Measurements from ENCODE around the gene WSCD2.

Gene WSCD2

DNA sequence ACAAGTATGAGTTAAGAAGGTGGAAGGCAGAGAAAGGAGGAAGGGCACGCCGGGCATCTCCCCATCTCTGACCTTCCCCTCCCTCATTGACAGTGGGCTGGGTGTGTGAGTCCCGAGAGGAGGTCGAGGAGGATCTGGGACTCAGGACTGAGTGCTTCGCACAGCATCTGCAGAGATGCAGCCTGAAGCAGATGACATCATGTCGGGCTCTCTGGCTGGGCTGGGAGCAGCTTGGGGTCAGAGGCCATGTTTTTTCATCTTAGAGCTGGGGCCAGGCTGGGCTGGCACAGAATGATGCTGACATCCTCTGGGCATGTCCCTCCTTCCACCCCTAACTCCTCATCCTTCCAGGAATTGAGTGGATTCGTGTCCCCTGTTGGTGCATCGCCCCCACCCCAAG, 166.6 kb downstream of the WSCD2 start:
- no peaks in the 10 kb centered on the region for H3K9me3 ChIP-seq (ENCODE audit: control insufficient read depth in 1 of 2, low read length in 2 of 2)
- peaks cover 0 to 4% of the 10 kb centered on the region in 2 donors for H3K4me1 ChIP-seq (ENCODE audit: control insufficient read depth in 1 of 2, insufficient read depth in 2 of 2, low read length in 2 of 2)
- H3K36me3 ChIP-seq (ENCODE audit: control insufficient read depth in 1 of 2, insufficient read depth in 2 of 2, low read length in 2 of 2): peaks cover 0 to 6% of the 10 kb centered on the region in 2 donors
- no peak overlapping the region for H3K4me3 ChIP-seq (ENCODE audit: low read depth in 1 of 2, low read length in 2 of 2)
- H3K27ac ChIP-seq (ENCODE audit: low read length): no peak overlapping the region
- H3K27me3 ChIP-seq (ENCODE audit: low read depth, low read length): no peaks in the 10 kb centered on the region

DNA sequence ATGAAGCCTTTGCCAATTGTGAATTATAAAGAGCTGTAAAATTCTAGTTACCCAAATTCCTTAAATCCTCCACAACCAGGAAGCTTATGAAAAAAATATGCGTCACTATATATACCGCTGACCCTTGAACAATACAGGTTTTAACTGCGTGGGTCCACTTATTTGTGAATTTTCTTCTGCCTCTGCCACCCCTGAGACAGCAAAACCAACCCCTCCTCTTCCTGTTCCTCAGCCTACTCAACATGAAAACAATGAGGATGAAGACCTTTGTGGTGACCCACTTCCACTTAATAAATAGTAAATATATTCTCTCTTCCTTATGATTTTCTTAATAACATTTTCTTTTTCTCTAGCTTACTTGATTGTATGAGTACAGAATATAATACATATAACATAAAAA, 167.9 kb downstream of the WSCD2 start:
- peaks cover 0 to 4% of the 10 kb centered on the region in 2 donors for H3K4me1 ChIP-seq (ENCODE audit: control insufficient read depth in 1 of 2, insufficient read depth in 2 of 2, low read length in 2 of 2)

DNA sequence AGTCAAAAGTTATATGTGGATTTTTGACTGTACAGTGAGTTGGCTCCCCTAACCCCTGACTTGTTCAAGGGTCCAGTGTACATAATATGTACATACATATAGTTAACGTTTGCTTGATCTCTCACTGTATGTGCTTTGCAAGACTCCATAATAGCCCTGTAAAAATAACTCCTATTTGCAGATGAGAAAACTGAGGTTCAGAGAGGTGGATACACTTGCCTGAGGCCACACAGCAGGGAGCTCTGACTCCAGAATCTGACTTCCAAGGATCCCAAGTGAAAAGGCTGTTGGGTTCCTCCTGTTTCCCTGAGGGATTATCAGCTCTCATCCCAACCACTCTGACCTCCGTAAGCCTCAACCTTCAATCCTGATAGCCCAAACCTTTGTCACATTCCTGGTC, 168.3 kb downstream of the WSCD2 start:
- H3K27ac ChIP-seq (ENCODE audit: low read length): no peak overlapping the region
- no peaks in the 10 kb centered on the region for H3K9me3 ChIP-seq (ENCODE audit: control insufficient read depth in 1 of 2, low read length in 2 of 2)
- H3K27me3 ChIP-seq (ENCODE audit: low read depth, low read length): no peaks in the 10 kb centered on the region
- H3K36me3 ChIP-seq (ENCODE audit: control insufficient read depth in 1 of 2, insufficient read depth in 2 of 2, low read length in 2 of 2): no peaks in the 10 kb centered on the region
- H3K4me3 ChIP-seq (ENCODE audit: low read depth in 1 of 2, low read length in 2 of 2): no peak overlapping the region
- H3K4me1 ChIP-seq (ENCODE audit: control insufficient read depth in 1 of 2, insufficient read depth in 2 of 2, low read length in 2 of 2): peaks cover 0 to 6% of the 10 kb centered on the region in 2 donors

More for the DNA sequence above, 167.9 kb downstream of the WSCD2 start:
- no peak overlapping the region for H3K4me3 ChIP-seq (ENCODE audit: low read depth in 1 of 2, low read length in 2 of 2)
- no peaks in the 10 kb centered on the region for H3K9me3 ChIP-seq (ENCODE audit: control insufficient read depth in 1 of 2, low read length in 2 of 2)
- peaks cover 0 to 3% of the 10 kb centered on the region in 2 donors for H3K36me3 ChIP-seq (ENCODE audit: control insufficient read depth in 1 of 2, insufficient read depth in 2 of 2, low read length in 2 of 2)
- no peaks in the 10 kb centered on the region for H3K27me3 ChIP-seq (ENCODE audit: low read depth, low read length)
- no peak overlapping the region for H3K27ac ChIP-seq (ENCODE audit: low read length)

DNA sequence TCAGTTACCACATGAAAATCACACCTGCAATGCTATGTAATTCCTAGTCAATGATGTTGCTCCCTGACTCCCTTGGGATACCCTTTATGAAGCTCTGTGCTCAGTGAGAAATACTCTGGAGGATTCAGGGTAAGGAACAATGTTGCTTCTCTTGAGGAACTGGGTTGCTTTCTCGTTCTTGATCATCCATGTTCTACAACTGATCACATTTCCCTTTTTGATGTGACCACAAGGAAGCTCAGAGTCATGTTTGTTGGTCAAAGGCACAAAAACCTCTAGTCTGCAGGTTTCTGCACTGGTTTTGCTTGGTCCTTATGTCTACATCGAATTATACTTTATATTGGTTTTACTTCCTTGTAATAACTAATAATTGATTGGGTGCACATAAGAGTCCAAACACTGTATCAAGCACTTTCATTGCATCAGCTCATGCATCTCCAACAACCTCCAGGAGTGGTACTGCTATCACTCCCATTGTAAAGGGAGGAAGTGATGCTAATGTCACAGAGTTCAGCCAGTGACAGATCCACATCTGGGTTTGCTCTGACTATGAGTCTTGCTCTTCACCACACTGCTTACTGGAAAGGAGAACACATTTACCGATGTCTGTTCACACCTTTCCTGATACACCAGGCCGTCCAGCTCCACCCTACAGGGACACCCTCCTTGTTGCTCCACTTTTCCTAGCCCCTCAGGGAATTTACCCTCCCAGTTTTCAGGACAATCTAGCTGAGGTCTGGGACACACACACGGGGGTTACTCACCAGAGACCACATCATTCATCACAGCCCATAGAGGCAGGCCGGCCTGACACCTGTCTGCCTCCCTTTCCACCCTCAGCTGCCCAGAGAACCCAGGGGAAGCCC, 169.0 kb downstream of the WSCD2 start:
- no peaks in the 10 kb centered on the region for H3K27me3 ChIP-seq (ENCODE audit: low read depth, low read length)
- H3K27ac ChIP-seq (ENCODE audit: low read length): no peak overlapping the region
- no peaks in the 10 kb centered on the region for H3K36me3 ChIP-seq (ENCODE audit: control insufficient read depth in 1 of 2, insufficient read depth in 2 of 2, low read length in 2 of 2)
- peaks cover 2 to 8% of the 10 kb centered on the region in 2 donors for H3K4me1 ChIP-seq (ENCODE audit: control insufficient read depth in 1 of 2, insufficient read depth in 2 of 2, low read length in 2 of 2)
- H3K9me3 ChIP-seq (ENCODE audit: control insufficient read depth in 1 of 2, low read length in 2 of 2): no peaks in the 10 kb centered on the region
- H3K4me3 ChIP-seq (ENCODE audit: low read depth in 1 of 2, low read length in 2 of 2): no peak overlapping the region

DNA sequence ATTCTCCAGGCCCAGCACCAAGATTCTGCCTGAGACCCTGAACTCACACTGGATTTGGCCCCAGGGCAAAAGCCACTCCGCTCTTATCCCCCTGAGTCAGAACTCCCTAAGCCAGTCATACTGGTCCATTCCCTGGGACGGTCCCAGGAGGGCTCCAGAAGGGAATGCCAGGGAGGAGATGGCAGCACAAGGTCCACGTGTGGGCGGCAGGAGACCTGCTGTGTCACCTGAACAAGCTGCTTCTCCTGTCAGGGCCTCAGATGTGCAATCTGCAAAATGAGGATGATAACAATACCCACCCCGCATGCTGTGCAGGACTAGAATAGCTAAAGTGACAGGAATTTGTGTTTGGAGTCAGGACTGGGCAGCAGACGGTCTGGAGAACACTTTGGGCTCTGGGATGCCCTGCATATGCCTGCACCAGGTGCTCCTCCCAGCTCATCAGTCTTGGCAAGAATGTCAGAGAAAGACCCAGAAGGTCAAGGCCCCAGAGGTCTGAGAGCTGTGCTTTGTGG, 169.7 kb downstream of the WSCD2 start:
- peaks cover 8 to 9% of the 10 kb centered on the region in 2 donors for H3K4me1 ChIP-seq (ENCODE audit: control insufficient read depth in 1 of 2, insufficient read depth in 2 of 2, low read length in 2 of 2)
- H3K27ac ChIP-seq (ENCODE audit: low read length): no peak overlapping the region
- no peaks in the 10 kb centered on the region for H3K36me3 ChIP-seq (ENCODE audit: control insufficient read depth in 1 of 2, insufficient read depth in 2 of 2, low read length in 2 of 2)
- H3K9me3 ChIP-seq (ENCODE audit: control insufficient read depth in 1 of 2, low read length in 2 of 2): no peaks in the 10 kb centered on the region
- no peaks in the 10 kb centered on the region for H3K27me3 ChIP-seq (ENCODE audit: low read depth, low read length)
- H3K4me3 ChIP-seq (ENCODE audit: low read depth in 1 of 2, low read length in 2 of 2): no peak overlapping the region

DNA sequence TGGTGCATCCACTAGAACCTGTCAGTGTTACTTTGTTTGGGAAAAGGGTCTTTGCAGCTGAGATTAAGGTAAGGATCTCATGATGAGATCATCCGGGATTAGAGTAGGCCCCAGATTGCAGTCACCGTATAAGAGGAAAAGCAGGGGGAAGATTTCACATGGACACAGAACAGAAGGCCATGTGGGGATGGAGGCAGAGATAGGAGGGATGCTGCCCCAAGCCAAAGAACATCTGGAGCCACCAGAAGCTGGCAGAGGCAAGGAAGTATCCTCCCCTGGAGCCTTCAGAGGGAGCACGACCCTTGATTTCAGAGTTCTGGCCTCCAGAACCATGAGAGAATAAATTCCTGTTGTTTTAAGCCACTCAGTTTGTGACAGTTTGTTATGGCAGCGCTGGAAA, 170.4 kb downstream of the WSCD2 start:
- Histone ChIP-seq H3K4me1 (ENCODE audit: control insufficient read depth in 1 of 2, insufficient read depth in 2 of 2, low read length in 2 of 2) (peaks cover 8 to 16% of the 10 kb centered on the region in 2 donors), H3K27me3 (ENCODE audit: low read depth, low read length) (no peaks in the 10 kb centered on the region), H3K4me3 (ENCODE audit: low read depth in 1 of 2, low read length in 2 of 2) (no peak overlapping the region), H3K36me3 (ENCODE audit: control insufficient read depth in 1 of 2, insufficient read depth in 2 of 2, low read length in 2 of 2) (no peaks in the 10 kb centered on the region), H3K27ac (ENCODE audit: low read length) (no peak overlapping the region), H3K9me3 (ENCODE audit: control insufficient read depth in 1 of 2, low read length in 2 of 2) (no peaks in the 10 kb centered on the region)

All from muscle layer of duodenum (tissue), 2 donors.